Adrenal gland (tissue), 5 donors: ENCODE measurements around the gene NHLH1.

ENCODE experiments used
- POLR2A ChIP-seq, 2 donors: fragments of 450-650 bp; IDR thresholded peaks; one replicate each; pipeline ENCODE4 v1.6.1; 2017; ENCODE audit warnings: antibody characterized with exemption in 2 of 2, mild to moderate bottlenecking in 2 of 2, moderate library complexity in 1 of 2
- TF ChIP-seq, protein P1 (sequence below), 6 experiments: fragments of 450-650 bp in 4 of 6; fragments of 200-600 bp in 2 of 6; sonication (generic) in 1 of 6; IDR thresholded peaks; 1 replicate in 5 of 6; 2 replicates in 1 of 6; pipeline versions ENCODE4 v1.5.1 to v1.8.0; 2016 to 2021; ENCODE audit warnings: antibody characterized with exemption in 6 of 6, mild to moderate bottlenecking in 2 of 6, moderate library complexity in 1 of 6
- donor health status: DM: no; HTN: no; CAD: no.

DNA sequence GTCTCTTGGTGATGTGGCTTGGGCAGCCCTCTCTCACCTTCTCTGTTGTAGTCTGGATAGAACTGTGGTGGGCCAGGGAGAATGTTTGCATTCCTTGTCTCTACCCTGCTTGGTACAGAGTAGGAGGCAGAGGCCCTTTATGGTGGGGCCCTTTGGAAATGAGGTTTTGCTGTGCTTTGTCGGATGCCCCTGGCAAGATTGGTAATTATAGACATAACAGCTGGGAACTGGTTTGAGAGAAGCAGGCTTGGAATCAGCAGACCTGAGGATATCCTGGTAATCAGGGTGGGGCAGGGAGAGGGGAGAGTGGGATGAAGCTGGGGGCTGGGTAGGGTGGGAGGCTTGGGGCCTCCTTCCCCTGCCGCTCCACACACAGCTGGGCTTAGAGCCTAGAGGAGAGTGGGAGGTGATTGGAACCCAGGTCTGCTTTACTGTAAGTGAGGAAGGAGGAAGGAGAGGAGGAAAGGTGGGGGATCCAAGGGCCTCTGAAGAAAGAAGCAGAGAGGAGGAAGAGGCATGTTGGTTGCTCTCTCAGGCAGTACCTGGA is 38.5 kb downstream of the NHLH1 start:
- TF ChIP-seq POLR2A (IDR thresholded peaks at IDR 0.05), result no peak
- TF ChIP-seq, protein P1, sequence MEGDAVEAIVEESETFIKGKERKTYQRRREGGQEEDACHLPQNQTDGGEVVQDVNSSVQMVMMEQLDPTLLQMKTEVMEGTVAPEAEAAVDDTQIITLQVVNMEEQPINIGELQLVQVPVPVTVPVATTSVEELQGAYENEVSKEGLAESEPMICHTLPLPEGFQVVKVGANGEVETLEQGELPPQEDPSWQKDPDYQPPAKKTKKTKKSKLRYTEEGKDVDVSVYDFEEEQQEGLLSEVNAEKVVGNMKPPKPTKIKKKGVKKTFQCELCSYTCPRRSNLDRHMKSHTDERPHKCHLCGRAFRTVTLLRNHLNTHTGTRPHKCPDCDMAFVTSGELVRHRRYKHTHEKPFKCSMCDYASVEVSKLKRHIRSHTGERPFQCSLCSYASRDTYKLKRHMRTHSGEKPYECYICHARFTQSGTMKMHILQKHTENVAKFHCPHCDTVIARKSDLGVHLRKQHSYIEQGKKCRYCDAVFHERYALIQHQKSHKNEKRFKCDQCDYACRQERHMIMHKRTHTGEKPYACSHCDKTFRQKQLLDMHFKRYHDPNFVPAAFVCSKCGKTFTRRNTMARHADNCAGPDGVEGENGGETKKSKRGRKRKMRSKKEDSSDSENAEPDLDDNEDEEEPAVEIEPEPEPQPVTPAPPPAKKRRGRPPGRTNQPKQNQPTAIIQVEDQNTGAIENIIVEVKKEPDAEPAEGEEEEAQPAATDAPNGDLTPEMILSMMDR (IDR thresholded peaks at IDR 0.05), result no peak
